Measurements from ENCODE around the gene NLRP3. TPM values are rescaled to one million over a fixed set of nuclear protein-coding genes. Genes with fewer than 3 reads are reported as not detected.

The NLRP3 gene
- total and polyA plus RNA-seq, 2 experiments from 2014 or later, result 0.13 TPM; not detected in 1

GRCh38 chr1:247400685-247401084, 15.3 kb upstream of the NLRP3 start:
- Histone ChIP-seq H3K9me3 (ENCODE audit: low read depth) (no peaks in the 10 kb centered on the region), H3K4me2 (no peak overlapping the region), H3K4me3 (no peak overlapping the region), H3K4me1 (ENCODE audit: insufficient read depth) (no peaks in the 10 kb centered on the region), H4K20me1 (ENCODE audit: insufficient read depth, poor library complexity, severe bottlenecking) (no peaks in the 10 kb centered on the region), H3K27ac (no peak overlapping the region), H3K79me2 (no peaks in the 10 kb centered on the region), H3K36me3 (replicated peaks; ENCODE audit: insufficient read depth, low read depth) (no peaks in the 10 kb centered on the region), H3K27me3 (no peaks in the 10 kb centered on the region), H3K9me2 (replicated peaks; ENCODE audit: insufficient read depth) (no peaks in the 10 kb centered on the region), H2AFZ (no peak overlapping the region)
- 43% methylated on average over 3 of the region's 3 CpGs for WGBS (ENCODE audit: low lambda C conversion rate, missing lambda C conversion rate)
- no peak for TF ChIP-seq EZH2 (IDR thresholded peaks at IDR 0.05; ENCODE audit: borderline replicate concordance)
- no peak for TF ChIP-seq CTCF (IDR thresholded peaks at IDR 0.05; ENCODE audit: poor library complexity)
- no peak for TF ChIP-seq EZH2phosphoT487 (IDR thresholded peaks at IDR 0.05; ENCODE audit: low read depth, severe bottlenecking, unreplicated experiment)
- DNase-seq (ENCODE audit: low spot score), result no peak

GRCh38 chr1:247401310-247402119, 14.5 kb upstream of the NLRP3 start:
- H2AFZ ChIP-seq, result no peak overlapping the region

GRCh38 chr1:247402120-247402675, 13.8 kb upstream of the NLRP3 start:
- no peak for DNase-seq (ENCODE audit: low spot score)

More at GRCh38 chr1:247401310-247402119, 14.5 kb upstream of the NLRP3 start:
- Histone ChIP-seq H3K9me2 (replicated peaks; ENCODE audit: insufficient read depth) (no peaks in the 10 kb centered on the region), H3K4me1 (ENCODE audit: insufficient read depth) (no peaks in the 10 kb centered on the region), H4K20me1 (ENCODE audit: insufficient read depth, poor library complexity, severe bottlenecking) (no peaks in the 10 kb centered on the region), H3K4me3 (no peak overlapping the region), H3K79me2 (no peaks in the 10 kb centered on the region), H3K27ac (no peak overlapping the region), H3K9me3 (ENCODE audit: low read depth) (no peaks in the 10 kb centered on the region), H3K27me3 (no peaks in the 10 kb centered on the region), H3K36me3 (replicated peaks; ENCODE audit: insufficient read depth, low read depth) (no peaks in the 10 kb centered on the region), H3K4me2 (no peak overlapping the region)
- TF ChIP-seq CTCF (IDR thresholded peaks at IDR 0.05; ENCODE audit: poor library complexity) (no peak), EZH2 (IDR thresholded peaks at IDR 0.05; ENCODE audit: borderline replicate concordance) (no peak), EZH2phosphoT487 (IDR thresholded peaks at IDR 0.05; ENCODE audit: low read depth, severe bottlenecking, unreplicated experiment) (no peak)
- DNase-seq (ENCODE audit: low spot score), result no peak
- 80% methylated on average over 10 of the region's 10 CpGs for WGBS (ENCODE audit: low lambda C conversion rate, missing lambda C conversion rate)

More at GRCh38 chr1:247402120-247402675, 13.8 kb upstream of the NLRP3 start:
- Histone ChIP-seq H3K27me3 (no peaks in the 10 kb centered on the region), H3K79me2 (no peaks in the 10 kb centered on the region), H3K9me2 (replicated peaks; ENCODE audit: insufficient read depth) (no peaks in the 10 kb centered on the region), H3K36me3 (replicated peaks; ENCODE audit: insufficient read depth, low read depth) (no peaks in the 10 kb centered on the region), H4K20me1 (ENCODE audit: insufficient read depth, poor library complexity, severe bottlenecking) (no peaks in the 10 kb centered on the region), H3K4me2 (no peak overlapping the region), H2AFZ (no peak overlapping the region), H3K4me3 (no peak overlapping the region), H3K27ac (no peak overlapping the region), H3K9me3 (ENCODE audit: low read depth) (no peaks in the 10 kb centered on the region), H3K4me1 (ENCODE audit: insufficient read depth) (no peaks in the 10 kb centered on the region)
- WGBS (ENCODE audit: low lambda C conversion rate, missing lambda C conversion rate), result 90% methylated on average over 7 of the region's 7 CpGs
- TF ChIP-seq EZH2 (IDR thresholded peaks at IDR 0.05; ENCODE audit: borderline replicate concordance), result no peak
- no peak for TF ChIP-seq CTCF (IDR thresholded peaks at IDR 0.05; ENCODE audit: poor library complexity)
- no peak for TF ChIP-seq EZH2phosphoT487 (IDR thresholded peaks at IDR 0.05; ENCODE audit: low read depth, severe bottlenecking, unreplicated experiment)
